Measurements from ENCODE around the gene CEP85L. TPM values are rescaled to one million over a fixed set of nuclear protein-coding genes. Genes with fewer than 3 reads are reported as not detected.

The CEP85L gene
- polyA plus RNA-seq, 1 experiment = 7.4 TPM

DNA sequence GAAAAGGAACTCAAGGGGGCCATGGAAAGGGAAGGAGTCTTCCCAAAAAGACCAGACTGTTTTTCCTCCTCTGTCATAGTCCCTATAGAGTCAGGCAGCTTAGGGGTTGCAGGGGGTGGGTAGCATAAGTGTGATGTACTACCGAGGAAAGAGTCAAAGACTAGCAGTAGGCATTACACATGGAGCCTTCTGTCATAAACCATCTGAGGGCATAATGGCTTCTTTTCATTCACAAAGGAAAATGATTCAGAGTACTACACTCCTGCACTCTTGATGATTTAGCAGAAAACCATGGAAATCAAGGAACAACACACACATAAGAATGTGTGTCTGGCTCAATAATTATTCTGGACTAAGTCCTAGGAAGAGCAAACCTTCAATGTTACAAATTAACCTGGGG is 88.4 kb downstream of the CEP85L start:
- TF ChIP-seq, protein P1, sequence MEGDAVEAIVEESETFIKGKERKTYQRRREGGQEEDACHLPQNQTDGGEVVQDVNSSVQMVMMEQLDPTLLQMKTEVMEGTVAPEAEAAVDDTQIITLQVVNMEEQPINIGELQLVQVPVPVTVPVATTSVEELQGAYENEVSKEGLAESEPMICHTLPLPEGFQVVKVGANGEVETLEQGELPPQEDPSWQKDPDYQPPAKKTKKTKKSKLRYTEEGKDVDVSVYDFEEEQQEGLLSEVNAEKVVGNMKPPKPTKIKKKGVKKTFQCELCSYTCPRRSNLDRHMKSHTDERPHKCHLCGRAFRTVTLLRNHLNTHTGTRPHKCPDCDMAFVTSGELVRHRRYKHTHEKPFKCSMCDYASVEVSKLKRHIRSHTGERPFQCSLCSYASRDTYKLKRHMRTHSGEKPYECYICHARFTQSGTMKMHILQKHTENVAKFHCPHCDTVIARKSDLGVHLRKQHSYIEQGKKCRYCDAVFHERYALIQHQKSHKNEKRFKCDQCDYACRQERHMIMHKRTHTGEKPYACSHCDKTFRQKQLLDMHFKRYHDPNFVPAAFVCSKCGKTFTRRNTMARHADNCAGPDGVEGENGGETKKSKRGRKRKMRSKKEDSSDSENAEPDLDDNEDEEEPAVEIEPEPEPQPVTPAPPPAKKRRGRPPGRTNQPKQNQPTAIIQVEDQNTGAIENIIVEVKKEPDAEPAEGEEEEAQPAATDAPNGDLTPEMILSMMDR (IDR thresholded peaks at IDR 0.05; ENCODE audit: low read depth, low read length) = no peak
- H3K9me3 ChIP-seq (ENCODE audit: control insufficient read depth, insufficient read depth, low read length) = no peaks in the 10 kb centered on the region
- no peak overlapping the region for H3K27ac ChIP-seq (ENCODE audit: low read depth, low read length)
- POLR2A ChIA-PET = no interaction called here
- H3K4me3 ChIP-seq (ENCODE audit: low read depth, low read length) = no peak overlapping the region
- CTCF ChIA-PET = no interaction called here
- no peaks in the 10 kb centered on the region for H3K27me3 ChIP-seq (ENCODE audit: control insufficient read depth, insufficient read depth, low read length)
- DNase-seq (ENCODE audit: low read depth, low spot score) = no peak

DNA sequence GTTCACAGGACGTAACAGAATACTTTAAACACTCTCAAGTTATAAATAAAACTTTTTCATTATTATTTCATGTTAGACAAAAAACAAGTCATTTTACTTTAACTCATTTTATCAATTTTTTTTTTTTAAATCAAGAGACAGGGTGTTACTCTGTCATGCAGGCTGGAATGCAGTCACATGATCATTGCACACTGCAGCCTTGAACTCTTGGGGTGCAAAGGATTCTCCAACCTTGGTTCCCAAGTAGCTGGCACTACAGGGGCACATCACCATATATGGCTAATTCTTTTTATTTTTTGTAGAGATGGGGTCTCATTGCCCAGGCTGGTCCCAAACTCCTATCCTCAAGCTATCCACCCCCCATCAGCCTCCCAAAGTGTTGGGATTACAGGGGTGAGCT is 89.1 kb downstream of the CEP85L start:
- Histone ChIP-seq H3K9me3 (ENCODE audit: control insufficient read depth, insufficient read depth, low read length) (no peaks in the 10 kb centered on the region), H3K4me3 (ENCODE audit: low read depth, low read length) (no peak overlapping the region), H3K27me3 (ENCODE audit: control insufficient read depth, insufficient read depth, low read length) (no peaks in the 10 kb centered on the region), H3K27ac (ENCODE audit: low read depth, low read length) (no peak overlapping the region)
- no peak for DNase-seq (ENCODE audit: low read depth, low spot score)
- TF ChIP-seq, protein P1 (IDR thresholded peaks at IDR 0.05; ENCODE audit: low read depth, low read length) = no peak
- CTCF ChIA-PET = no interaction called here
- POLR2A ChIA-PET = no interaction called here

DNA sequence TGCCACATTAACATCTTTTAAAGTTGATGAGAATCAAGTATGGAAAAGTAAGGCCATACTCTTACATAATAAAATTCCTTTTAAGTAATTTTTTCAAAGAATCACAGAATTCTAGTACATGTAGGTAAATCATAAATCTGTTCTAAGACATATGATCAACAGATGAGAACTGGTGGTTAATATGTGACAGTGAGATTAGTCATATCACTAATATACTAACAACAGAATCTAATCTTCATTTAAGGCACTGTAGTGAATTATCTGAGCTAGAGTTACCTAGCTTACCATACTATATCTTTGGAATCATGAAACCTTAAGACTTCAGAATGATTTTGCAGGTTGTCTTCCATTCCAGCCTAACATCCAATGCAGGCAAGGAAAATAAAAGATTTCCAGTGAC is 91.7 kb downstream of the CEP85L start:
- H3K27ac ChIP-seq (ENCODE audit: low read depth, low read length) = no peak overlapping the region
- no peak overlapping the region for H3K4me3 ChIP-seq (ENCODE audit: low read depth, low read length)
- H3K27me3 ChIP-seq (ENCODE audit: control insufficient read depth, insufficient read depth, low read length) = no peaks in the 10 kb centered on the region
- POLR2A ChIA-PET = no interaction called here
- TF ChIP-seq, protein P1 (IDR thresholded peaks at IDR 0.05; ENCODE audit: low read depth, low read length) = no peak
- CTCF ChIA-PET = interaction anchor here (0.6 to 1.4 kb wide), 4 partner anchors 47 to 276 kb away, joined by 3 to 7 read pairs (median 4); no protein-coding TSS in a partner anchor
- H3K9me3 ChIP-seq (ENCODE audit: control insufficient read depth, insufficient read depth, low read length) = no peaks in the 10 kb centered on the region
- DNase-seq (ENCODE audit: low read depth, low spot score) = no peak

DNA sequence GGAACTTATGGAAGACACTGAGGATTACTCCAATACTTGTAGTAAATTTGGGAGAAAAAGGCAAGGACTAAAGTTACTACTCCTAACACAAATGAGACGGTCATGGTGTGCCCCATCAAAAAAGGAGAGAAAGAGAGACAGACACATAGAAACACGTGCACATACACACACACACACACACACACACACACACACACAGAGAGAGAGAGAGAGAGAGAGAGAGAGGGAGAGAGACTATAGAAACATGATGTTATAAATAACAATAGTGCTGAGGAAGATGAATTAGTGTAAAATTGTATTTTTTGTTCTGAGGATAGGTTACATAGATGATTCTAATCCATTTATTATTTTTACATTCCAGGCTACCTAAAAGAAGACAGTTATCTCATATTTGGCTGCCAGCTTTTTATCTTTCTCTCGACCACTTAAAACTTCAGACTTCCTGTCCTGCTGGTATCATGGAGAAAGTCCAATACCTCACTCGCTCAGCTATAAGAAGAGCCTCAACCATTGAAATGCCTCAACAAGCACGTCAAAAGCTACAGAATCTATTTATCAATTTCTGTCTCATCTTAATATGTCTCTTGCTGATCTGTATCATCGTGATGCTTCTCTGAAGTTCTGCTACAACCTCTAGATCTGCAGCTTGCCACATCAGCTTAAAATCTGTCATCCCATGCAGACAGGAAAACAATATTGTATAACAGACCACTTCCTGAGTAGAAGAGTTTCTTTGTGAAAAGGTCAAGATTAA is 92.8 kb downstream of the CEP85L start:
- POLR2A ChIA-PET = no interaction called here
- H3K27ac ChIP-seq (ENCODE audit: low read depth, low read length) = no peak overlapping the region

DNA sequence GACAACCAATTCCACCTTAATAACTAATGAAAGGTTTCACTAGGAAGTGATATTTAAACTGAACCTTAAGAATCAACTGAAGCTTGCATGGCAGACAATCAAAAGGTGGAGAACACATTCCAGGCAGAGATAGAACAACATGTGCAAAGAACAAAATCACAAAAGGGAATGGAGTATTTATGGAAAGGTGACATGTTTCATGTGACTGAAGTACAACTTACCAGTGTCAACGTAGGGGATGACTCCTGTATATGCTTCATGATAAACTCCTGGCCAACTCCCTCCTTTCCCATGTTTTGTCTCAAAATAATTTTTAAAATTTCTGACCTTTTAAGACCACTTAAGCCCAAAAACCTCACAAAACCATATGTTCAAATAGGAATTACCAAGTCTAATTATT is 96.7 kb downstream of the CEP85L start:
- Histone ChIP-seq H3K27me3 (ENCODE audit: control insufficient read depth, insufficient read depth, low read length) (no peaks in the 10 kb centered on the region), H3K9me3 (ENCODE audit: control insufficient read depth, insufficient read depth, low read length) (no peaks in the 10 kb centered on the region), H3K4me3 (ENCODE audit: low read depth, low read length) (no peak overlapping the region), H3K27ac (ENCODE audit: low read depth, low read length) (no peak overlapping the region)
- CTCF ChIA-PET = interaction anchor here (4.7 kb wide), 1 partner anchor 270 kb away, joined by 87 read pairs; no protein-coding TSS in a partner anchor
- no peak for DNase-seq (ENCODE audit: low read depth, low spot score)
- TF ChIP-seq, protein P1 (IDR thresholded peaks at IDR 0.05; ENCODE audit: low read depth, low read length) = no peak
- POLR2A ChIA-PET = no interaction called here

More for the DNA sequence above, 92.8 kb downstream of the CEP85L start:
- TF ChIP-seq, protein P1 (IDR thresholded peaks at IDR 0.05; ENCODE audit: low read depth, low read length) = no peak
- Histone ChIP-seq H3K4me3 (ENCODE audit: low read depth, low read length) (no peak overlapping the region), H3K9me3 (ENCODE audit: control insufficient read depth, insufficient read depth, low read length) (no peaks in the 10 kb centered on the region), H3K27me3 (ENCODE audit: control insufficient read depth, insufficient read depth, low read length) (no peaks in the 10 kb centered on the region)
- no peak for DNase-seq (ENCODE audit: low read depth, low spot score)
- CTCF ChIA-PET = interaction anchor here (1.2 kb wide), 1 partner anchor 274 kb away, joined by 8 read pairs; no protein-coding TSS in a partner anchor
